Ramos (cell line): Measurements from ENCODE around the gene CAPRIN1.
"Not testable (repeated sequence)": the region's sequence is repeated elsewhere in the genome, so short reads cannot be mapped to it uniquely, and the experiment has no call there.

ENCODE experiments used
- in situ Hi-C: fragments of 300-500 bp; cut with MboI; formaldehyde crosslinking; loops from one replicate; pipeline ENCODE4 v1.14.3; 2022; ENCODE audit warnings: low sequenced_read_pairs; ENCODE audit not compliant: unreplicated experiment

Gene CAPRIN1

GRCh38 chr11:34080609-34081008, 29.1 kb downstream of the CAPRIN1 start:
- in situ Hi-C loops: no loop called here

- in situ Hi-C loops: no loop called here
Observed at GRCh38 chr11:34084637-34085036, 33.1 kb downstream of the CAPRIN1 start.

GRCh38 chr11:34086554-34087283, 35.2 kb downstream of the CAPRIN1 start:
- in situ Hi-C loops: no loop called here

GRCh38 chr11:34091825-34092224, 40.3 kb downstream of the CAPRIN1 start:
- in situ Hi-C loops: no loop called here

- in situ Hi-C loops: not testable (repeated sequence)
Observed at GRCh38 chr11:34094900-34095299, 43.4 kb downstream of the CAPRIN1 start.

GRCh38 chr11:34098813-34099212, 47.3 kb downstream of the CAPRIN1 start:
- in situ Hi-C loops: no loop called here

- in situ Hi-C loops: no loop called here
Observed at GRCh38 chr11:34104680-34105078, 53.1 kb downstream of the CAPRIN1 start.

GRCh38 chr11:34105079-34105956, 53.8 kb downstream of the CAPRIN1 start, which contains the start of gene NAT10:
Gene NAT10, plus strand, starts transcription at chr11:34105629. Its CDS starts 2,597 bp downstream, at chr11:34108226.
- in situ Hi-C loops: no loop called here

- in situ Hi-C loops: no loop called here
Observed at GRCh38 chr11:34105957-34106504, 54.5 kb downstream of the CAPRIN1 start.

- in situ Hi-C loops: no loop called here
Observed at GRCh38 chr11:34111722-34112270, 60.3 kb downstream of the CAPRIN1 start.

- in situ Hi-C loops: no loop called here
Observed at GRCh38 chr11:34114014-34114413, 62.5 kb downstream of the CAPRIN1 start.

- in situ Hi-C loops: no loop called here
Observed at GRCh38 chr11:34114471-34114870, 62.9 kb downstream of the CAPRIN1 start.

- in situ Hi-C loops: no loop called here
Observed at GRCh38 chr11:34120651-34121050, 69.1 kb downstream of the CAPRIN1 start.

GRCh38 chr11:34124885-34125668, 73.5 kb downstream of the CAPRIN1 start:
- in situ Hi-C loops: no loop called here

GRCh38 chr11:34126959-34127848, 75.7 kb downstream of the CAPRIN1 start:
- in situ Hi-C loops: no loop called here

- in situ Hi-C loops: no loop called here
Observed at GRCh38 chr11:34128824-34129223, 77.3 kb downstream of the CAPRIN1 start.

GRCh38 chr11:34132261-34132965, 80.9 kb downstream of the CAPRIN1 start:
- in situ Hi-C loops: no loop called here

- in situ Hi-C loops: no loop called here
Observed at GRCh38 chr11:34134765-34135164, 83.2 kb downstream of the CAPRIN1 start.
